GM12864 (cell line): ENCODE results near the gene TRPM1.
"Not testable (repeated sequence)": the region's sequence is repeated elsewhere in the genome, so short reads cannot be mapped to it uniquely, and the experiment has no call there.

Source experiments
- DNase-seq: peaks from one replicate; pipeline ENCODE4 v3.0.0-alpha.2; 2011; ENCODE audit warnings: low read depth
- H3K4me3 ChIP-seq: 2 replicates; pipeline ENCODE4 v1.5.1; 2011; ENCODE audit warnings: mild to moderate bottlenecking, low read depth, low read length, control low read depth
- CTCF ChIP-seq: IDR thresholded peaks from 2 replicates; pipeline ENCODE4 v1.5.1; 2011; ENCODE audit warnings: low read depth, mild to moderate bottlenecking, moderate library complexity, low read length, control low read depth, inconsistent platforms; ENCODE audit errors: missing control alignments

The TRPM1 gene

DNA sequence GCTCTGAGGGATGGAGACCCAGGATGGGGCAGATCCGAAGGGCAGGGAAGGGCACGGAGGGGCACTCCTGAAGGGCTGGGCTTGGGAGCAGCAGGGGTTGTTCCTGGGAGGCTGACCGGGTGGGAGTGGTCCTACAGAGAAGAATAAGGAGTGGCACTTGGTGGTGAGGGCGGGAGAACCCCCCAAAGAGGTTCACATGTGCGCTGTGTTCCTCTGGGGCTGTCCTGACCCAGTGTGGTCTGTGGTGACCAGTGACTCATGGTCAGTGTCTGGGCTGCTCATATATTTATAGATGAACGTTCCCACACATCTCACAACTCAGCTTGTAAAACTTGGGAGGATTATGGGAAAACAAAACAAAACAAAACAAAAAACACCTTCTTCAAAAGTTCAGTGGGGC lies 10.0 kb downstream of the TRPM1 start:
- no peak for TF ChIP-seq CTCF
- no peak overlapping the region for H3K4me3 ChIP-seq
- no peak for DNase-seq

DNA sequence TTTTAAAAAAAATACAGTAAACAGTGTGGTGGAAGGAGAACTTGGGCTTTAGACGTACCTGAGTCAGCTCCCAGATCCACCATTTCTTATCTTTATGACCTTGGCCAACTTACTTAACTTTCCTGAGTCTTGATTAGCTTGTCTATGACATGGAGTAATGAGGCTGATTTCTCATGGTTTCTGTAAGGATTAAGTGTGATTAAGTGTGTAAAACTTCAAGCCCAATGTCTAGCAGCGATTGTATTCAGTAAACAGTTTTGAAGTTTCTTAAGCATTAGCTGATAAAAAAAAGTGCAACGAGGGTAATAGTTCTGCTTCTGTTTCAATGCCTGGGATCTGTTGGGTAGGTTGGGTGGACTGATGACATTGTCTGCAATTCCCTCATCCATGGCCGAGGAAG lies 10.8 kb downstream of the TRPM1 start:
- TF ChIP-seq CTCF, result no peak
- no peak for DNase-seq

DNA sequence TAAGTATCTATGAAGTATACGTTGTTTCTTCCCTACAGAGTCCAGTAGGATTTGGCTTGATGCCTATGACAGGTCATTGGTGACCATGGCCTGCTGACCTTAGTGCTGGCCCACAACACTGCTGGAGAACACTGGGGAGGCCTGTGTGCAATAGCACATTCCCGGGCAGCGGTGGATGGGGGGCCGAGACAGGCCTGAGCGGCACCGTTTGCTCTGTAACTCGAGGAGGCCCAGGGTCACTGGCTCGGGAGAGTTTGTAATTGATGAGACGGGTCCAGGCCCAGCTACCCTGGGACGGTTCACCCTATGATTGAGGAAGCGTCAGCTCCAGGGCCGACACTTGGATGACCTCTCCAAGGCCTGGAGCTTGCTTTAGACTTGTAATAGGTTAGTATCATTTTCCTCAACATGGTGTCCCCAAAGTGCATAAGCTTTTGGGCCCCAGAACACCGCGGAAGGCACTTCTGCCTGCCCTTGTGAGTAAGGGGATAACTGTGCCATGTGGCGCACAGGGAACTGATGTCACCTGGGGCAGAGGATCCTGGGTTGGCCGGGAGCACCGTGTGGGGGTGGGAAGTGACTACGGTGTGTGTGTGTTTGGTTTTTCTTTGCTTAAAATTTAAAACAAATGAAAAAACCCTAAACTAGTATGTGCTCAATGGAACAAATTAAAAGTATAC lies 12.0 kb downstream of the TRPM1 start:
- no peak for TF ChIP-seq CTCF

More for the DNA sequence above, 10.8 kb downstream of the TRPM1 start:
- H3K4me3 ChIP-seq, result no peak overlapping the region

DNA sequence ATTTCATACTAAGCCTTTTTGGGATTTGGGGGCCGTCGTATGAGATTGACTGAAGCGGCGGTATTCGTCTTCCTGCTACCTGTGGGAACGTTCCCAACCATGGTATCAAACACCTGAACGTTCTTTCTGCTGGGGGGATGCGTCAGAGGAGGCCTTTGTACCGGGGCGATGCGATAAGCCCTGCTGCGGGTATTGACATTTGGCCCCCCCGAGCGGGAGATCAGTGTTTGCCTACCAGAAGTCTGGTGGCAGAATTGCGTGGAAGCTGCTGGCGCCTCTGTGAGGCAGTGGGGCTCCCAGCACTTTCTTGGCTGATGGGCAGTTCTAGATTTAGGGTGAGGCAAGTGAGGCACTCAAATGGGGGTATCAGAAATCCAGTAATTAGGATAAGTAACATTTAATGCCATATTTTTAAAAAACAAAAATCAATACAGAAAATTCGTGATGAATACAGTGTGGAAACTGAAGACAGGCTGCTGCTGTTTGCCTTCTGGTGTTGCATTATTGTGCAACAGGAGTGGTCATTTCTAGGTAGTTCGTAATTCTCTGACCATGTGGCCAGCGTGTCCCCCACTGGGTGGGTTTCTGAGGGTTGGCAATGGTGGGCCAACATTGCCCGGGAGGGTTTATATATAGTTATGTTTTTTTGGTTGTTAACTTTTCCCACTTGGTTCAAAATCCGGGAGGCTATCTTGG lies 12.7 kb downstream of the TRPM1 start:
- DNase-seq, result no peak
- H3K4me3 ChIP-seq, result no peak overlapping the region
- TF ChIP-seq CTCF, result no peak

More for the DNA sequence above, 12.0 kb downstream of the TRPM1 start:
- DNase-seq, result no peak
- H3K4me3 ChIP-seq, result no peak overlapping the region

DNA sequence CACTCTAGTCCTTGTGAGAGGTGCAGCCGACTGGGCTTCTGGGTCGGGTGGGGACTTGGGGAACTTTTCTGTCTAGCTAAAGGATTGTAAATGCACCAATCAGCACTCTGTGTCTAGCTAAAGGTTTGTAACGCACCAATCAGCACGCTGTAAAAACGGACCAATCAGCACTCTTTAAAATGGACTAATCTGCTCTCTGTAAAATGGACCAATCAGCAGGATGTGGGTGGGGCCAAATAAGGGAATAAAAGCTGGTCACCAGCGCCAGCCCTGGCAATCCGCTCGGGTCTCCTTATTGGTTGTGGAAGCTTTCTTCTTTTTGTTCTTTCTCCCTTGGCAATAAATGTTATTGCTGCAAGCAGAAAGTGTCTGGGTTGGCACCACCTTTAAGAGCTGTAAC lies 13.5 kb downstream of the TRPM1 start:
- not testable (repeated sequence) for DNase-seq, H3K4me3 ChIP-seq

DNA sequence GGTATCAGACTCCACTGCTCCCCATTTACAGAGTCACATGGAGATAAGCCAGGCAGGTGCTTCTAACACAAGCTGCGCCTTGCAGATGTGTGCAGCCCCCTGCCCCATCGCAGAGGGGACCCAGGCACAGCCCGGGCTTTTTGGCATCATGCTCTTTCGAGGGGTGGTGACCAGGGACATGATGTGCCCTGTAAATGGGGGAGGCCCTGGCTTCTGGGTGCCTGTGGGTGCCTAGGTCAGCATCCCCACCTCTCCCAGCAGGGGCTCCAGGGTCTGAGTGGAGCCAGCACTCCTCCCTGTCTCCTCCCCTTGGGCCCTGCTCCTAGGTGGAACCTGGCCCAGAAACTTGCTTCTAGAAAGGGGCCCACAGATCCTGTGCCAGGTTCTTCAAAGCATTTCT lies 15.2 kb downstream of the TRPM1 start:
- no peak for DNase-seq
- no peak overlapping the region for H3K4me3 ChIP-seq
- TF ChIP-seq CTCF, result no peak

- H3K4me3 ChIP-seq, result no peak overlapping the region
- TF ChIP-seq CTCF, result no peak
- DNase-seq, result no peak
Observed at GRCh38 chr15:31085359-31085758, 16.2 kb downstream of the TRPM1 start.
